H1 (cell line): Measurements from ENCODE around the gene PAK2. TPM values are rescaled to one million over a fixed set of nuclear protein-coding genes. Genes with fewer than 3 reads are reported as not detected.

Experiments used
- CTCF ChIA-PET: fragments of 300-600 bp; sonication (Branson Sonifier 250); formaldehyde crosslinking; loops from one replicate; lab custom pipeline; 2021; ENCODE audit not compliant: partially characterized antibody; lab: Charles Lee
- POLR2A ChIA-PET: fragments of 300-600 bp; sonication (Branson Sonifier 250); formaldehyde crosslinking; loops from one replicate; lab custom pipeline; 2021; ENCODE audit warnings: inconsistent platforms; ENCODE audit not compliant: partially characterized antibody; lab: Charles Lee
- DNase-seq, 2 experiments: peaks; one replicate each; pipeline versions ENCODE4 v3.0.0 to v3.0.0-alpha.2; 2010 to 2022; ENCODE audit warnings: low spot score in 2 of 2, low read depth in 1 of 2, mixed read lengths in 1 of 2
- FAIRE-seq: peaks from 2 replicates; lab custom pipeline; 2011; peaks lifted over from hg19 to GRCh38; lab: Jason Lieb, UNC
- H2AFZ ChIP-seq: 2 replicates; pipeline ENCODE4 v1.8.1; 2012; ENCODE audit warnings: low read length, inconsistent platforms
- H2AK5ac ChIP-seq: 2 replicates; pipeline ENCODE4 v1.6.1; 2013; ENCODE audit warnings: low read depth, low read length
- H2BK120ac ChIP-seq: replicated peaks from 2 replicates; pipeline ENCODE3; 2013; ENCODE audit warnings: low read depth, low read length, inconsistent platforms
- H2BK12ac ChIP-seq: 2 replicates; pipeline ENCODE4 v1.6.1; 2013; ENCODE audit warnings: low read depth, low read length
- H2BK15ac ChIP-seq: 2 replicates; pipeline ENCODE4 v1.6.1; 2013; ENCODE audit warnings: low read length
- H2BK20ac ChIP-seq: 2 replicates; pipeline ENCODE4 v1.6.1; 2013; ENCODE audit warnings: low read length
- H2BK5ac ChIP-seq: 2 replicates; pipeline ENCODE4 v1.6.1; 2013; ENCODE audit warnings: low read depth, low read length
- H3K14ac ChIP-seq: 2 replicates; pipeline ENCODE4 v1.6.1; 2013; ENCODE audit warnings: inconsistent platforms; ENCODE audit not compliant: insufficient read length
- H3K18ac ChIP-seq: 2 replicates; pipeline ENCODE4 v1.6.1; 2013; ENCODE audit warnings: low read length; ENCODE audit errors: extremely low read depth
- H3K23ac ChIP-seq: 2 replicates; pipeline ENCODE4 v1.6.1; 2013; ENCODE audit warnings: inconsistent platforms; ENCODE audit not compliant: insufficient read length
- H3K23me2 ChIP-seq: 2 replicates; pipeline ENCODE4 v1.6.1; 2013; ENCODE audit warnings: low read depth, low read length
- H3K27ac ChIP-seq: 2 replicates; pipeline ENCODE4 v1.6.1; 2011; ENCODE audit warnings: low read depth, low read length, inconsistent platforms
- H3K27me3 ChIP-seq, 4 experiments: replicated peaks in 1 of 4; 1 replicate in 1 of 4; 2 replicates in 3 of 4; pipeline versions ENCODE4 v1.6.1 to v1.8.1; 2011 to 2013; ENCODE audit warnings: low read length in 3 of 4, mild to moderate bottlenecking in 3 of 4, inconsistent platforms in 2 of 4, mixed read lengths in 2 of 4, moderate library complexity in 1 of 4; ENCODE audit not compliant: control insufficient read depth in 3 of 4, insufficient read depth in 3 of 4; ENCODE audit errors: extremely low read depth in 1 of 4
- H3K36me3 ChIP-seq, 4 experiments: 2 replicates each; pipeline versions ENCODE4 v1.6.1 to v1.8.1; 2011 to 2013; ENCODE audit warnings: mild to moderate bottlenecking in 4 of 4, low read length in 3 of 4, moderate library complexity in 2 of 4, control low read depth in 1 of 4, inconsistent platforms in 1 of 4; ENCODE audit not compliant: insufficient read depth in 4 of 4, control insufficient read depth in 2 of 4
- H3K4ac ChIP-seq: replicated peaks from 2 replicates; pipeline ENCODE3; 2013; ENCODE audit warnings: low read length, low read depth, mixed read lengths, inconsistent platforms; ENCODE audit not compliant: insufficient read length
- H3K4me1 ChIP-seq, 4 experiments: replicated peaks in 1 of 4; 1 replicate in 1 of 4; 2 replicates in 3 of 4; pipeline versions ENCODE4 v1.6.1 to v1.8.1; 2011 to 2013; ENCODE audit warnings: low read length in 3 of 4, inconsistent platforms in 2 of 4, mixed read lengths in 1 of 4; ENCODE audit not compliant: insufficient read depth in 4 of 4, control insufficient read depth in 3 of 4
- H3K4me2 ChIP-seq, 2 experiments: 2 replicates each; pipeline versions ENCODE4 v1.6.1 to v1.8.1; 2011 to 2013; ENCODE audit warnings: low read depth in 2 of 2, low read length in 2 of 2, control low read depth in 1 of 2, inconsistent platforms in 1 of 2, mild to moderate bottlenecking in 1 of 2; ENCODE audit not compliant: insufficient read depth in 1 of 2
- H3K4me3 ChIP-seq, 4 experiments: fragments of 200-600, 300-600 bp in 1 of 4; sonication (generic), shearing (Covaris generic), sonication (Bioruptor Twin) in 1 of 4; 2 replicates each; pipeline versions ENCODE4 v1.5.1 to v1.8.1; 2011 to 2016; ENCODE audit warnings: low read length in 4 of 4, low read depth in 3 of 4, control low read depth in 2 of 4, inconsistent platforms in 2 of 4, mild to moderate bottlenecking in 2 of 4, mixed read lengths in 1 of 4, moderate library complexity in 1 of 4; ENCODE audit not compliant: insufficient read depth in 2 of 4; ENCODE audit errors: extremely low read depth in 1 of 4
- H3K56ac ChIP-seq: replicated peaks from 2 replicates; pipeline ENCODE3; 2013; ENCODE audit warnings: low read depth, mild to moderate bottlenecking, mixed read lengths, low read length, inconsistent platforms; ENCODE audit not compliant: insufficient read length
- H3K79me1 ChIP-seq: 2 replicates; pipeline ENCODE4 v1.6.1; 2013; ENCODE audit warnings: low read depth, low read length, control low read depth
- H3K79me2 ChIP-seq, 2 experiments: 2 replicates each; pipeline versions ENCODE4 v1.6.1 to v1.8.1; 2012 to 2013; ENCODE audit warnings: low read length in 2 of 2, mild to moderate bottlenecking in 2 of 2, inconsistent platforms in 1 of 2; ENCODE audit not compliant: insufficient read depth in 2 of 2, control insufficient read depth in 1 of 2
- H3K9ac ChIP-seq, 4 experiments: replicated peaks in 1 of 4; 1 replicate in 1 of 4; 2 replicates in 3 of 4; pipeline versions ENCODE4 v1.6.1 to v1.8.1; 2011 to 2013; ENCODE audit warnings: low read depth in 3 of 4, low read length in 3 of 4, control low read depth in 2 of 4, mild to moderate bottlenecking in 2 of 4, moderate library complexity in 2 of 4, inconsistent platforms in 1 of 4; ENCODE audit errors: extremely low read depth in 1 of 4
- H3K9me3 ChIP-seq, 2 experiments: 2 replicates each; pipeline versions ENCODE4 v1.6.1 to v1.8.1; 2012 to 2013; ENCODE audit warnings: mild to moderate bottlenecking in 2 of 2, moderate library complexity in 2 of 2, control low read depth in 1 of 2, inconsistent platforms in 1 of 2, low read depth in 1 of 2, low read length in 1 of 2, mixed read lengths in 1 of 2; ENCODE audit not compliant: insufficient read depth in 2 of 2
- H4K20me1 ChIP-seq, 2 experiments: replicated peaks in 1 of 2; 2 replicates each; pipeline versions ENCODE3 to v1.8.1; 2011 to 2013; ENCODE audit warnings: inconsistent platforms in 2 of 2, low read length in 2 of 2, mild to moderate bottlenecking in 1 of 2; ENCODE audit not compliant: insufficient read depth in 2 of 2, control insufficient read depth in 1 of 2
- H4K5ac ChIP-seq: 2 replicates; pipeline ENCODE4 v1.6.1; 2013; ENCODE audit warnings: low read length, low read depth, mixed read lengths, inconsistent platforms; ENCODE audit not compliant: insufficient read length
- H4K8ac ChIP-seq: 2 replicates; pipeline ENCODE4 v1.8.0; 2013; ENCODE audit warnings: mild to moderate bottlenecking, moderate library complexity, low read length, inconsistent platforms; ENCODE audit not compliant: insufficient read depth; ENCODE audit errors: extremely low read depth
- H4K91ac ChIP-seq: replicated peaks from 2 replicates; pipeline ENCODE3; 2013; ENCODE audit warnings: low read length, mixed read lengths, inconsistent platforms; ENCODE audit not compliant: insufficient read length
- ASH2L ChIP-seq: fragments of 200-600, 300-600 bp; sonication (generic); IDR thresholded peaks from one replicate; pipeline ENCODE4 v1.7.1; 2017; ENCODE audit warnings: low read length
- ATF2 ChIP-seq: IDR thresholded peaks from 2 replicates; pipeline ENCODE4 v1.6.1; 2012; ENCODE audit warnings: low read length, inconsistent platforms
- CBX5 ChIP-seq: fragments of 300-800, 300-1000 bp; sonication (generic); IDR thresholded peaks from 2 replicates; pipeline ENCODE4 v1.7.1; 2016; ENCODE audit warnings: antibody characterized with exemption, low read length, low read depth
- CHD1 ChIP-seq: IDR thresholded peaks from 2 replicates; pipeline ENCODE4 v1.6.1; 2012; ENCODE audit warnings: low read depth, low read length, improper control_type of control experiment
- JUN ChIP-seq: IDR thresholded peaks from 2 replicates; pipeline ENCODE4 v1.6.1; 2011; ENCODE audit warnings: low read depth, mild to moderate bottlenecking, improper control_type of control experiment, low read length
- SIN3A ChIP-seq, 2 experiments: IDR thresholded peaks in 1 of 2; conservative IDR thresholded peaks in 1 of 2; 2 replicates each; pipeline ENCODE4 v1.6.1; 2011 to 2012; ENCODE audit warnings: low read length in 2 of 2, improper control_type of control experiment in 1 of 2, low read depth in 1 of 2, mild to moderate bottlenecking in 1 of 2
- SIRT6 ChIP-seq: IDR thresholded peaks from one replicate; pipeline ENCODE4 v1.7.1; 2012; ENCODE audit warnings: low read length, inconsistent platforms
- WGBS, 2 experiments: shearing (Covaris generic) in 1 of 2; methylation state at CpG; one replicate each; pipeline versions ENCODE4 v1.1.6 to v1.1.7; 2013 to 2015; ENCODE audit warnings: low lambda C conversion rate in 2 of 2, mixed read lengths in 2 of 2, inconsistent platforms in 1 of 2, low coverage in 1 of 2, missing lambda C conversion rate in 1 of 2; ENCODE audit not compliant: insufficient replicate concordance in 2 of 2, insufficient coverage in 1 of 2, insufficient read length in 1 of 2; ENCODE audit errors: extremely low coverage in 1 of 2, missing lambda C conversion rate in 1 of 2; 5-methylcytosine and 5-hydroxymethylcytosine counted together
- polyA plus RNA-seq, 7 experiments: library from polyadenylated mRNA; depleted of rRNA in 3 of 7; stranded (reverse) in 5 of 7; unstranded in 2 of 7; fragments of >200 nt in 5 of 7; fragments of 200-250 nt in 2 of 7; gene quantifications; 1 replicate in 5 of 7; 2 replicates in 1 of 7; 4 replicates in 1 of 7; pipeline versions ENCODE4 v1.2.1 to v1.2.3, GENCODE V29; 2011 to 2013; ENCODE audit warnings: missing spikeins in 2 of 7, mixed read lengths in 2 of 7
- total RNA-seq: library from RNA; stranded (reverse); fragmentation: NEBNext Ultra II Directional; extraction: Animal tissue kit (Norgen Biotek cat#: 25700); gene quantifications from 2 replicates; pipeline ENCODE4 v1.2.1, GENCODE V29; 2021

Gene PAK2
- total and polyA plus RNA-seq, 2 of the 8 experiments (the other 6 are each of a cell fraction or from before 2014, with no cell fraction given) = 13.1 to 60.5 TPM

GRCh38 chr3:196796317-196796716 lies 56.7 kb downstream of the PAK2 start:
- peaks cover 0 to 44% of the 10 kb centered on the region in 2 experiments; a peak in 2 of 4 replicates for H3K79me2 ChIP-seq
- POLR2A ChIA-PET = no interaction called here
- H4K5ac ChIP-seq = no peak overlapping the region

More at GRCh38 chr3:196796317-196796716, 56.7 kb downstream of the PAK2 start:
- Histone ChIP-seq H3K14ac (no peak overlapping the region), H3K9ac (no peak overlapping the region), H4K20me1 (peaks cover 0 to 5% of the 10 kb centered on the region in 2 experiments), H3K79me1 (peaks cover 3% of the 10 kb centered on the region; the same call in 1 of the 2 replicates), H2AFZ (no peak overlapping the region), H3K56ac (no peak overlapping the region), H3K23ac (no peak overlapping the region), H3K18ac (no peak overlapping the region), H3K23me2 (no peaks in the 10 kb centered on the region), H2BK12ac (no peak overlapping the region), H3K9me3 (0 out of 4 replicates have a peak, but pooled peaks cover 0 to 2% of the 10 kb centered on the region in 2 experiments), H2AK5ac (no peak overlapping the region), H3K4me3 (no peak overlapping the region), H2BK20ac (no peak overlapping the region), H4K91ac (no peak overlapping the region), H2BK5ac (no peak overlapping the region), H2BK120ac (no peak overlapping the region), H3K4ac (no peak overlapping the region), H2BK15ac (no peak overlapping the region), H3K4me2 (no peak overlapping the region), H3K36me3 (peaks cover 0 to 8% (median 3%) of the 10 kb centered on the region in 4 experiments; a peak in 3 of 8 replicates), H3K4me1 (no peaks in the 10 kb centered on the region; a peak in 1 of 7 replicates), H4K8ac (no peak overlapping the region), H3K27ac (no peak overlapping the region), H3K27me3 (no peaks in the 10 kb centered on the region)
- DNase-seq (no peak), FAIRE-seq (no peak)
- TF ChIP-seq ASH2L (no peak), SIRT6 (no peak), JUN (no peak), CBX5 (no peak), ATF2 (no peak), SIN3A (conservative IDR thresholded peaks at IDR 0.05 in 1 of 2, IDR thresholded peaks at IDR 0.05 in 1 of 2; ENCODE audit: low read depth in 1 of 2, low read length in 2 of 2) (no peak), CHD1 (no peak)
- 90% methylated on average over 1 of the region's 1 CpG; no CpG with 5 or more reads in 1 of the 2 experiments for WGBS, 2 experiments
- CTCF ChIA-PET = interaction anchor here (0.5 kb wide), 1 partner anchor 283 kb away, joined by 4 read pairs; no protein-coding TSS in a partner anchor
